ENCODE measurements around the gene ICE1.

DNA sequence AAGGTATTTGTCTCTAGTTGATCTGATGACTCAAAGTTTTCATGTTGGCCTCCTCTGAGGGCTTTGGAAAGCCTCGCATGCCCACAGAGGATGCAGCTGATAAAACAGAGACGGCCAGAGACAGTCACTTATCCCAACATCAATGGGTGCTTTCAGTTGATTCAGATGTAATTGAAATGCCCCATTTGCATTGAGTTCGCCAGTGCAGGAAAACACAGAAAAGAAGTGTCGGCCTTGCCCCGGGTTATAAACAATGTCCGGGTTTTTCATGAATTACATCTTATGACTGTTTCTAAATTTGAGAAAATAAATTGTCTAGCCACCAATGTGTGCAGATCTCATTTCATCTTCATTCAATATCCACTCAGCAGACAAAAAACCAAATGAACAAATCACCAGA, 42.2 kb upstream of the ICE1 start:
- TF ChIP-seq, protein P1, sequence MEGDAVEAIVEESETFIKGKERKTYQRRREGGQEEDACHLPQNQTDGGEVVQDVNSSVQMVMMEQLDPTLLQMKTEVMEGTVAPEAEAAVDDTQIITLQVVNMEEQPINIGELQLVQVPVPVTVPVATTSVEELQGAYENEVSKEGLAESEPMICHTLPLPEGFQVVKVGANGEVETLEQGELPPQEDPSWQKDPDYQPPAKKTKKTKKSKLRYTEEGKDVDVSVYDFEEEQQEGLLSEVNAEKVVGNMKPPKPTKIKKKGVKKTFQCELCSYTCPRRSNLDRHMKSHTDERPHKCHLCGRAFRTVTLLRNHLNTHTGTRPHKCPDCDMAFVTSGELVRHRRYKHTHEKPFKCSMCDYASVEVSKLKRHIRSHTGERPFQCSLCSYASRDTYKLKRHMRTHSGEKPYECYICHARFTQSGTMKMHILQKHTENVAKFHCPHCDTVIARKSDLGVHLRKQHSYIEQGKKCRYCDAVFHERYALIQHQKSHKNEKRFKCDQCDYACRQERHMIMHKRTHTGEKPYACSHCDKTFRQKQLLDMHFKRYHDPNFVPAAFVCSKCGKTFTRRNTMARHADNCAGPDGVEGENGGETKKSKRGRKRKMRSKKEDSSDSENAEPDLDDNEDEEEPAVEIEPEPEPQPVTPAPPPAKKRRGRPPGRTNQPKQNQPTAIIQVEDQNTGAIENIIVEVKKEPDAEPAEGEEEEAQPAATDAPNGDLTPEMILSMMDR (conservative IDR thresholded peaks at IDR 0.05; ENCODE audit: low read depth, low read length) = no peak
- no peak for TF ChIP-seq BHLHE40 (IDR thresholded peaks at IDR 0.05; ENCODE audit: low read depth, low read length)
- no peak for TF ChIP-seq CEBPB (IDR thresholded peaks at IDR 0.05; ENCODE audit: low read depth, low read length)
- TF ChIP-seq RFX5 (IDR thresholded peaks at IDR 0.05; ENCODE audit: low read depth, low read length) = no peak
- TF ChIP-seq FOS (IDR thresholded peaks at IDR 0.05; ENCODE audit: low read depth, low read length) = no peak
- no peak for TF ChIP-seq MXI1 (IDR thresholded peaks at IDR 0.05; ENCODE audit: borderline replicate concordance, low read depth, low read length)
- TF ChIP-seq POLR2A (IDR thresholded peaks at IDR 0.05; ENCODE audit: low read depth, low read length) = no peak
- TF ChIP-seq MAFK (IDR thresholded peaks at IDR 0.05; ENCODE audit: low read depth, low read length) = no peak
